HEK293T (cell line): Measurements from ENCODE around the gene PRKAG2.

Experiments used
- ARNT ChIP-seq: fragments of 450-650 bp; IDR thresholded peaks from 2 replicates; pipeline ENCODE4 v1.6.1; 2017; ENCODE audit warnings: mild to moderate bottlenecking
- BHLHE40 ChIP-seq: fragments of 450-650 bp; IDR thresholded peaks from 2 replicates; pipeline ENCODE4 v1.6.1; 2016; ENCODE audit warnings: mild to moderate bottlenecking, moderate library complexity, borderline replicate concordance
- FOXM1 ChIP-seq: fragments of 450-650 bp; IDR thresholded peaks from 2 replicates; pipeline ENCODE4 v1.6.1; 2017; ENCODE audit warnings: mild to moderate bottlenecking, borderline replicate concordance
- SP1 ChIP-seq: fragments of 450-650 bp; IDR thresholded peaks from 2 replicates; pipeline ENCODE4 v1.6.1; 2017
- SUZ12 ChIP-seq: fragments of 450-650 bp; IDR thresholded peaks from 2 replicates; pipeline ENCODE4 v1.6.1; 2016; ENCODE audit warnings: mild to moderate bottlenecking
- ZNF384 ChIP-seq: fragments of 450-650 bp; IDR thresholded peaks from 2 replicates; pipeline ENCODE4 v1.6.1; 2016
- TF ChIP-seq, protein P1 (sequence below): fragments of 450-650 bp; IDR thresholded peaks from 2 replicates; pipeline ENCODE4 v1.6.1; 2016

DNA sequence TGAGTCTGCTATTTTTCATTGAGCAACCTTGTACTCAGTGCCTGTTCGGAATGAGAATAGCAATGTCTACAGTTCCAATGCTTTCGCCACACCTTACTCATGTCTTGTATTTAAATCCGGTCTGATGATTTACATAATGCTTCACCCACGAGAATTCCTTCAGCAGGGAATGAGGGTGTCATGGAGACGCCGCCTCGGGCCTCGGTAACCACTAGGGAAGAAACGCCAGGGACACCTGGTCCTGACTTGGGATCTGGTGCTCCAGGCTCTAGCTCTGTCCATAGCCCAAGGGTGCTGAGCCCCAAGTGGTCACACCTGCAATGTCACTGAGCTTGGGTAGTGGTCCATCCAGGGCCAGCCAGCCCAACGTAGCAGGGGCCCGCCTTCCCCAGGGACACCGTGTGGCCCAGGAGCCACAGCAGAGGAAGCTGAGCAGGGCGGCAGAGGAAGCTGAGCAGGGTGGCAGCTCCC is 37.4 kb downstream of the PRKAG2 start:
- no peak for TF ChIP-seq SP1
- TF ChIP-seq BHLHE40, result no peak
- no peak for TF ChIP-seq FOXM1
- TF ChIP-seq SUZ12, result no peak
- TF ChIP-seq, protein P1, sequence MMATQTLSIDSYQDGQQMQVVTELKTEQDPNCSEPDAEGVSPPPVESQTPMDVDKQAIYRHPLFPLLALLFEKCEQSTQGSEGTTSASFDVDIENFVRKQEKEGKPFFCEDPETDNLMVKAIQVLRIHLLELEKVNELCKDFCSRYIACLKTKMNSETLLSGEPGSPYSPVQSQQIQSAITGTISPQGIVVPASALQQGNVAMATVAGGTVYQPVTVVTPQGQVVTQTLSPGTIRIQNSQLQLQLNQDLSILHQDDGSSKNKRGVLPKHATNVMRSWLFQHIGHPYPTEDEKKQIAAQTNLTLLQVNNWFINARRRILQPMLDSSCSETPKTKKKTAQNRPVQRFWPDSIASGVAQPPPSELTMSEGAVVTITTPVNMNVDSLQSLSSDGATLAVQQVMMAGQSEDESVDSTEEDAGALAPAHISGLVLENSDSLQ, result no peak
- no peak for TF ChIP-seq ZNF384
- no peak for TF ChIP-seq ARNT
